ENCODE data around the gene DCLK3.

Gene DCLK3

GRCh38 chr3:36771931-36772330, 7.6 kb upstream of the DCLK3 start:
- in situ Hi-C loops (cut with MboI; ENCODE audit: low sequenced_read_pairs) = no loop called here

- in situ Hi-C loops (cut with MboI; ENCODE audit: low sequenced_read_pairs) = no loop called here
Measured at GRCh38 chr3:36769926-36770325, 5.6 kb upstream of the DCLK3 start.

GRCh38 chr3:36765104-36765503, 751 bp upstream of the DCLK3 start:
- in situ Hi-C loops (cut with MboI; ENCODE audit: low sequenced_read_pairs) = no loop called here

DNA sequence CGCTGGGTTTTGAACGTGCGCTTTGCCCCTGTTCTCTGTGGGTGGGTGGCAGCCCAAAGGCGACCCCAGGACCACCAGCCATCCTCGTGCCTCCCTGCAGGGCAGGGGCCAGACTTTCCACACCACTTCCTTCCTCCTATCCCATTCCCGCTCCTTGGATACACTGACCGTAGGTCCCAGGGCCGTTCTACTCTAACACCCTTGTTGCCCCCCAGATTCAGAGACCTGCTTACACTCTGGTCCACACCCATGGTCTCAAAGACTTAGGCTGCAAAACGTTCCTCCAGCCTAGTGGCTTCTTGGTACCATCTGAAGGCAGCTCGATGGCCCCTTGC, 318 bp upstream of the DCLK3 start:
- in situ Hi-C loops (cut with MboI; ENCODE audit: low sequenced_read_pairs) = no loop called here

DNA sequence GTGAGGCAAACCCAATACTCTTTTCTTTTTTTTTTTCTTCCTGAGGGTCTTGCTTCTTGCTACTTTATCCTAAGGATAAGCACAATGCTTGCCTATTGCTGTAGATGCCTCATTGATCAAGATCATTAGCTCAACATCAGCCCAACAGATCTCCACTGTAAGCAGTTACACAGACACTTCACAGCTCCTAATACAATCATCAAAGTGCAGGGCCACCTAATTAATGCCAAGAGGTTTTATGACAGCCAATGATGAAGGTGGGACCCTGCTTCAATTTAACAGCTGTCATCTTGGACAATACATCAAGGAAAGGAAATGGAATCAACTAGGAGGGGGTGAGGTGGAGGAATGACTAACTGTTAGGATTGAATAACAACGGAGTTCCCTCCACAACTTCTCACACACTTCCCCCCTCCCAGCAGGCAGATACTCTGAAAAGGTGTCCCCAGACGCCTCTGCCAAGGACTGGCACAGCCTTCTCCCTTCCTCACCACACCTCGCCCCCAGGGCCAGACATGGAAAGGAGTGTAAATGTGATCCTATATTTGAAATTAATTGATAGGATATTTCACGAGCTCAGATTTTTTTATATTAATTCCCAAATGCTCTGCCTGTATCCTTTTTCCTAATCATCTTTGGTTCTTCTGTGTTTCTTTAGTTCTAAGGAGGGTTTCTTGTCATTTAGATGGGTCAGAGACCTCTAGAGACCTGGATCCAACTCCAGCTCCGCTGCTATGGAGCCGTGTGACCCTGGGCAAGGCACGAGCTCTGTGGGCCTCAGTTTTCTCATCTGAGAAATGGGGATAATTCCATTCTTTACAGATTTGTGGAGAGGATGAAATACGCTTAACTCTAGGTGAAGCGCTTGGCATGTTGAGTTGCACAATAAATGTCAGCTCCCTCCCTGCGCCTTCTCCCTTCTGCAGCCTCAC, 1.2 kb downstream of the DCLK3 start:
- in situ Hi-C loops (cut with MboI; ENCODE audit: low sequenced_read_pairs) = no loop called here

- in situ Hi-C loops (cut with MboI; ENCODE audit: low sequenced_read_pairs) = no loop called here
Measured at GRCh38 chr3:36761779-36762178, 2.6 kb downstream of the DCLK3 start.

DNA sequence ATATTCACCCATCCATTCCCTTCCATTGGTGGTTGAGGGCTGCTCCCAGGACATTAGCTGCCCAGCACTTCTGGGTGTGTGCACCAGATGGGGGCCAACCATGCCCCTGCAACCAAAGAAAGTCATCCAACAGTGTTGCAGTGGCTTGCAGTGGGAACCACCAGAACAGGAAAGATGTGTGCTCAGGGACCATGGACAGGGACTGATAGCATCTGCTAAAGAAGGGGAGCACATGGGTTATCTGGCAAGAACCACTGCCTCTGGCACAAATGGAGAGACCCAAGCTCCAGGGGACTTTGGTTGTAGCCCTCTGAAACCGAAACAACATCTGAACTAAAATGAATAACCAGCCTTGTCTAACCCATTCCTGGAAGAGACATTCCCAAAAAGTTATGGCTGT, 8.1 kb downstream of the DCLK3 start:
- in situ Hi-C loops (cut with MboI; ENCODE audit: low sequenced_read_pairs) = no loop called here

GRCh38 chr3:36751326-36751725, 13.0 kb downstream of the DCLK3 start:
- in situ Hi-C loops (cut with MboI; ENCODE audit: low sequenced_read_pairs) = no loop called here

DNA sequence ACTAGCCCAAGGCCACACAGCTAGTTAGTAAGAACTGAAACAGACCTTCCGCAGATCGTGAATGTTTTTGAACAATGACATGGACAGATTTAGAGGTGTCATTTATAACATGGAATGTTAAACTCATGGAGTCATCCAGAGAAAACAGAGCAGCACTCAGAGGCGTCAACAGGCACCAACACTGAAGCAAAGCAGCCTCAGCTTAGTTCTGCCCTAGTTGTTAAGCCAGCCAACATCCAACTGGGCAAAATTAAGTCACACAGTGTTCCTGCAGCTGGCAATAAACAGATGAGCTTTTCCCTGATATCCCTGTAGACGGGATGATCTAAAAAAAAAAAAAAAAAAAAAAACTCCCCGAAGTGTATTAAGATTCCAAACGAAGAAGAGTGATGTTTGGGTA, 13.6 kb downstream of the DCLK3 start:
- in situ Hi-C loops (cut with MboI; ENCODE audit: low sequenced_read_pairs) = no loop called here

- in situ Hi-C loops (cut with MboI; ENCODE audit: low sequenced_read_pairs) = no loop called here
Measured at GRCh38 chr3:36744763-36745162, 19.6 kb downstream of the DCLK3 start.

DNA sequence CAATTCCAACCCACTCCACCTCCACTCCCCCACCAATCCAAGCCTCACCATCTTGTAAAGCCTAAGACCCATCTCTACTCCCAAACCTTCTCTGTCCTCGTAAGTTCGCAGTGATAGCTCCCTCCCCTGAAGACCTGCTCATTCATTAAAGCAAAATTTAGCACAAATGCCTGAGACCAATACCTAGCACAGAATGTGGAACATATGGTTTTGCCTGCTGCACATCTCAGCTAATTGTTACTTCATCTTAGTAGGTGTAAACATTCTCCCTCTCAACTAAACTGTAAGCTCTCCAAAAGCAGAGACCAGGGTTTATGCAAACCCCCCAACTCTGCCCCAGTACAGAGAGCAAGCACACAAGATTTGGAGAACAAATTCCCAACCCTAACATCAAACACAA, 20.5 kb downstream of the DCLK3 start:
- in situ Hi-C loops (cut with MboI; ENCODE audit: low sequenced_read_pairs) = no loop called here

- in situ Hi-C loops (cut with MboI; ENCODE audit: low sequenced_read_pairs) = no loop called here
Measured at GRCh38 chr3:36741285-36741684, 23.1 kb downstream of the DCLK3 start.

GRCh38 chr3:36740787-36741186, 23.6 kb downstream of the DCLK3 start:
- in situ Hi-C loops (cut with MboI; ENCODE audit: low sequenced_read_pairs) = no loop called here

DNA sequence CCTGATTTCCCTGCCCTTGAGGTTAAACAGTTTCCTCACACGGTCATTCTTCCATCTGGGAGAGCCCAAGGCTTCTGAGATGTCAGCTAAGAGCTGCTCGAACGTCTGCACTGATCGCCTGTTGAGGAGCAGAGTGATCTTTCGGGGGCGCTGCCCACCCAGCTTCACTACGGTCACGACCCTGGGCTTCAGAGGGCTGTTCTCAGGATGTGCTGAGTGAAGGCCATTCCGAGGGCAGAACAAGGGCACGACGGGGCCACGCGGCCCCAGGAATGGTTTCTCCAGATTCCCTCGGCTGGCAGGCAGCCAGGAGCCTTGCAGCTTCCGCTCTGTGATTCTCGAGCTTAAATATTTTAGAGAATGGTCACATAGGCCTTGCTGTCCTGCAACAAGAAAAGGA, 25.7 kb downstream of the DCLK3 start:
- in situ Hi-C loops (cut with MboI; ENCODE audit: low sequenced_read_pairs) = no loop called here

DNA sequence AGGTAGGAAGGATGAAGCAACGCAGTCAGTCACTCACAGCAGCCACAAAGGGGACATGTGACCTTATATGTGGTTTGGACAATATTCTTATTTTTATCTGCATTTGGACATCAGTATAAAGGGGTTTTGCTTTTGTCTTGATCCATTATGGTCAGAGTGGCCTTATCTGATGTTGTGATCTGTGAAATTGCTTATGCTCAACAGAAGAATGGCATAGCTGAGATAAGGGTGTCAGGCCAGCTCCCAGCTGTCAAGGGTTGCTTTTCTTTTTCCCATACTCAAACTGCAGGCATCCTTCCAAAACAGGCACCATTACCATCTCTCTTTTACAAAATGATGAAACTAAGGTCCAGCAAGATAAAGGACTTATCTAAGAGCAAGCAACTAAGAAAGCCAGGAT, 28.1 kb downstream of the DCLK3 start:
- in situ Hi-C loops (cut with MboI; ENCODE audit: low sequenced_read_pairs) = no loop called here

- in situ Hi-C loops (cut with MboI; ENCODE audit: low sequenced_read_pairs) = no loop called here
Measured at GRCh38 chr3:36734742-36735141, 29.6 kb downstream of the DCLK3 start.

- in situ Hi-C loops (cut with MboI; ENCODE audit: low sequenced_read_pairs) = no loop called here
Measured at GRCh38 chr3:36733723-36734122, 30.6 kb downstream of the DCLK3 start.

- in situ Hi-C loops (cut with MboI; ENCODE audit: low sequenced_read_pairs) = no loop called here
Measured at GRCh38 chr3:36733162-36733696, 31.1 kb downstream of the DCLK3 start.

DNA sequence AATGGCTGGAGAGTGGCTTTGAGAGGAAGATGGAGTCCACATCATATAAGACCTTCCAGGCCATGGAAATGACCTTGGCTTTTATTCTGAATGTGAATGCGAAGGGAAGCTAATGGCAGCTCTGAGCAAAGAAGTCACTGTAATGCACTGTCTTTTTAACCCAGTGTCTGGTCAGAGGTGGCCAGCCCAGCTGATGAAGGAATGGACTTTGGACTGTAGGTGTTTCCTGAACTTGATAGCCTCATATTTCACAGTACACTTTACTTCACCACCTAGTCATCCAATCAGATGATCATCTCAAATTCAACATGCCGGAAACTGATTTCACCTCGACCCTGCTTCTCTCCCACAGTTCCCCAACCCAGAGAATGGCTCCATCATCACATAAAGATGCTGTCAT, 33.4 kb downstream of the DCLK3 start:
- in situ Hi-C loops (cut with MboI; ENCODE audit: low sequenced_read_pairs) = no loop called here

- in situ Hi-C loops (cut with MboI; ENCODE audit: low sequenced_read_pairs) = no loop called here
Measured at GRCh38 chr3:36729204-36730056, 34.9 kb downstream of the DCLK3 start.

- in situ Hi-C loops (cut with MboI; ENCODE audit: low sequenced_read_pairs) = no loop called here
Measured at GRCh38 chr3:36714343-36715086, 49.8 kb downstream of the DCLK3 start.
